Measurements from ENCODE around the gene XXYLT1.

Gene XXYLT1

GRCh38 chr3:195142519-195142918 is 128.4 kb downstream of the XXYLT1 start:
- H3K36me3 ChIP-seq (ENCODE audit: control insufficient read depth, insufficient read depth, low read length): peaks cover 3% of the 10 kb centered on the region

DNA sequence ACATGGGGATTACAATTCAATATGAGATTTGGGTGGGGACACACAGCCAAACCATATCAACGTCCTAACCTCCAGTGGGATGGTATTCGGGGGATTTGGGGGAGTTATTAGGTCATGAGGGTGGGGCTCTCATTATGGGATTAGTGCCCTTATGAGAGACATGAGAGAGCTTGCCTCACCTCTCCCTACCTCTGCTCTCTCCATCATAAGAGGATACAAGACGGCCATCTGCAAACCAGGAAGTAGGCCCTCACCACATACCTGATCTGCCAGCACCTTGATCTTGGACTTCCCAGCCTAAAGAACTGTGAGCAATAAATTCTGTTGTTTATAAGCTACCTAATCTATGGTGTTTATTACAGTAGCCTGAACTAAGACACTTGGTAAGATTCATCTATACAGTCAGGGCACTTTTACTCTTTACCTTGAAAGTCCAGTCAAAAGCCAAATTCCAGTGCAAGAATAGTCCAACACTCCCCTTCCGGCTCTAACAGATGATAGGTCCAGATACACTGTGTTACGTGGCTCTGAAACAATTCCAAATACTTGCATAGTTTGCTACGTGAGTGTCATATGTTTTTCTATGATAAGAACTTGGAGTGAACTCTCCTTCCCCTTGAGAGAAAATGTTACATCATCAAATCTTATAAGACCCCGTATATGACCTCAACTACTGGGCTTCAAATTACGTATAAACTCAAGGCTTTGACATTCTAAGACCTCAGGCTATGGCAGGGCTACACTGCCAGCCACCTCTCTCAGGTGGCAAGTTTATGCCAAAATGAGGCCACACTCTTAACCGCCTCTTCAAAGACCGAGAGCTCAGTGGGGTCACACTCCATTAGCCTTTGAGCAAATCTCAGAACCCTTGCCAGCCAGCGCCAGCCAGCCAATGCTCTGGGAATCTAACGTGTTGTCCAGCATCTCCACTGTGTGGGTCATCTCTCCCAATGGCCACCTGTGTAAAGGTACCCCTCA is 129.9 kb downstream of the XXYLT1 start:
- H3K36me3 ChIP-seq (ENCODE audit: control insufficient read depth, insufficient read depth, low read length): peaks cover 3% of the 10 kb centered on the region
- H3K9me3 ChIP-seq (ENCODE audit: control insufficient read depth, insufficient read depth, low read length): no peaks in the 10 kb centered on the region
- no peak overlapping the region for H3K4me3 ChIP-seq (ENCODE audit: low read depth, low read length)
- H3K27me3 ChIP-seq (ENCODE audit: control insufficient read depth, insufficient read depth, low read length): no peaks in the 10 kb centered on the region
- H3K4me1 ChIP-seq (ENCODE audit: control insufficient read depth, insufficient read depth, low read length): no peaks in the 10 kb centered on the region
- no peak overlapping the region for H3K9ac ChIP-seq (ENCODE audit: low read depth, low read length)

More at GRCh38 chr3:195142519-195142918, 128.4 kb downstream of the XXYLT1 start:
- Histone ChIP-seq H3K9ac (ENCODE audit: low read depth, low read length) (no peak overlapping the region), H3K9me3 (ENCODE audit: control insufficient read depth, insufficient read depth, low read length) (no peaks in the 10 kb centered on the region), H3K4me3 (ENCODE audit: low read depth, low read length) (no peak overlapping the region), H3K27me3 (ENCODE audit: control insufficient read depth, insufficient read depth, low read length) (no peaks in the 10 kb centered on the region), H3K4me1 (ENCODE audit: control insufficient read depth, insufficient read depth, low read length) (no peaks in the 10 kb centered on the region)

DNA sequence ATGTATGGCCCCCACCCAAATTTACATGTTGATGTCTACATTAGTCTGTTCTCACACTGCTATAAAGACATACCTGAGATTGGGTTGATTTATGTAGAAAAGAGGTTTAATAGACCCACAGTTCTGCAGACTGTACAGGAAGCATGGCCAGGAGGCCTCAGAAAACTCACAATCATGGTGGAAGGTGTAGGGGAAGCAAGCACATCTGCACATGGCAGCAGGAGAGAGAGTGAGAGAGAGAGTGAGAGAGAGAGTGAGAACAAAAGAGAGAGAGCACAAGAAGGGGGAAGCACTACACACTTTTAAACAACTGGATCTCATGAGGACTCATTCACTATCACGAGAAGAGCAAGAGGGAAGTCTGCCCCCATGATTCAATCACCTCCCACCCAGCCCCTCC is 130.5 kb downstream of the XXYLT1 start:
- H3K4me1 ChIP-seq (ENCODE audit: control insufficient read depth, insufficient read depth, low read length): no peaks in the 10 kb centered on the region
- no peaks in the 10 kb centered on the region for H3K27me3 ChIP-seq (ENCODE audit: control insufficient read depth, insufficient read depth, low read length)
- no peaks in the 10 kb centered on the region for H3K9me3 ChIP-seq (ENCODE audit: control insufficient read depth, insufficient read depth, low read length)
- no peak overlapping the region for H3K4me3 ChIP-seq (ENCODE audit: low read depth, low read length)
- peaks cover 3% of the 10 kb centered on the region for H3K36me3 ChIP-seq (ENCODE audit: control insufficient read depth, insufficient read depth, low read length)
- H3K9ac ChIP-seq (ENCODE audit: low read depth, low read length): no peak overlapping the region

- Histone ChIP-seq H3K4me1 (ENCODE audit: control insufficient read depth, insufficient read depth, low read length) (no peaks in the 10 kb centered on the region), H3K9ac (ENCODE audit: low read depth, low read length) (no peak overlapping the region), H3K4me3 (ENCODE audit: low read depth, low read length) (no peak overlapping the region), H3K9me3 (ENCODE audit: control insufficient read depth, insufficient read depth, low read length) (no peaks in the 10 kb centered on the region), H3K36me3 (ENCODE audit: control insufficient read depth, insufficient read depth, low read length) (peaks cover 3% of the 10 kb centered on the region), H3K27me3 (ENCODE audit: control insufficient read depth, insufficient read depth, low read length) (no peaks in the 10 kb centered on the region)
Observed at GRCh38 chr3:195139876-195140240, 131.1 kb downstream of the XXYLT1 start.

GRCh38 chr3:195139091-195139875 is 131.7 kb downstream of the XXYLT1 start:
- Histone ChIP-seq H3K27me3 (ENCODE audit: control insufficient read depth, insufficient read depth, low read length) (no peaks in the 10 kb centered on the region), H3K4me3 (ENCODE audit: low read depth, low read length) (no peak overlapping the region), H3K36me3 (ENCODE audit: control insufficient read depth, insufficient read depth, low read length) (peaks cover 3% of the 10 kb centered on the region), H3K4me1 (ENCODE audit: control insufficient read depth, insufficient read depth, low read length) (no peaks in the 10 kb centered on the region), H3K9ac (ENCODE audit: low read depth, low read length) (no peak overlapping the region), H3K9me3 (ENCODE audit: control insufficient read depth, insufficient read depth, low read length) (no peaks in the 10 kb centered on the region)

DNA sequence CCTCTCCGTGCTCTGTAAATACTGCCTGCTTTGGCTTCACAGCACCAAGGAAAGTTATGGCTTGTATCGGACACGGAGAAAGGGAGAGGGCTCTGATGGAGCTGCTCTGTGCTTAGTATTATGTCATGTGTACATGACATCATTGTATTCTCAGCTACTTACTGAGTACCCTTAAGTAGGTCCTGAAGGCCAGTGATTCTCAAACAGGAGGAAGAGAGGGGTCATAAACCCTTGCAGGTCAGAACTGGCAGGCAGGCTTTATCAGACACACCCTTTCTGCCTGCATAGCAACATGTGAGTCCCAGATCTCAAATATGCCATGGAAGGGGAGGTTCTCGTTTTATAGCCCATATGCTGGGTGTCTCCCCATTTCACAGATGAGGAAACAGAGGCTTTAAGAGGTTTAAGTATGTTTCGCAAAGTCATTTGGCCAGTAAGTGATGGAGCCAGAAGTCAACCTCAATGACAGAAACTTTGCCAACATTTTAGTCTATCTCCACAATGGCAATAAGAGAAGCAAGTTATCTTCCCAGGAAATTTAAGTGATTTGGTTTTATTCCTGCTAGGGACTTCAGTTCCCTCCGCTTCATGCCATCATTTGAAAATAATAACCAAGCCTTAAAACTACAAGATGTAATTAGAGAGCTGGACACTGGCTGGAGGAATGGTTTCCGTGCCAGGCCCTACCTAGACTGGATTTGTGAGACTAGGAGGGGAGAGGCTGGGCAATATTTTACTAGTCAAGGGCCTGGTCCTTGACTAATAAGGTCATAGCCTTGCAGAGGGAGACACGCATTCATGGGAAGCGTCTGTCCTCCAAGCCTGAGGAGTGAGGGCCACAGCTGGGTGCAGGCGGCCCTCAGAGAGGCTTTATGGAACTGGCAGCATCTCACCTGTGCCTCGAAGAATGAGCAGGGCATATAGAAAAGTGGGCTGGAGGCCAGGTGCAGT is 133.0 kb downstream of the XXYLT1 start:
- Histone ChIP-seq H3K9ac (ENCODE audit: low read depth, low read length) (no peak overlapping the region), H3K9me3 (ENCODE audit: control insufficient read depth, insufficient read depth, low read length) (no peaks in the 10 kb centered on the region), H3K27me3 (ENCODE audit: control insufficient read depth, insufficient read depth, low read length) (no peaks in the 10 kb centered on the region), H3K4me3 (ENCODE audit: low read depth, low read length) (no peak overlapping the region), H3K4me1 (ENCODE audit: control insufficient read depth, insufficient read depth, low read length) (no peaks in the 10 kb centered on the region), H3K36me3 (ENCODE audit: control insufficient read depth, insufficient read depth, low read length) (peaks cover 3% of the 10 kb centered on the region)

DNA sequence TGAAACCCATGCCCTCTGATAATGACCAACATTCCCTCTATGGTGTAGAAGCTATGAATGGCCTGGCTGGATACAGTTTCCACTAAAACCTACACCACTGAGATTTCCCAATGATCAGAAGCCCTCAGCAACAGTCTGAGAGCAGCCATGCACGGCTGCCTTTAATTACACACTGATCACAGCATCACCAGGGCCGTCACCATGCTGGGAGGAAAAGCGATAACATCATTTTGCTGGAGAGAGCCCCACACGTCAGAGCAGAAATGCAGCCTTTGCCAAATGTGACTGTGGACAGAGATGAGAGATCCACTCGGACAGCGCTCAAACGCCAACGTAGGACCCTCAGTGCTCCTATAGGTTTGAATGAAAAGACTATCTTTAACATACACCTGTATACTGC is 135.0 kb downstream of the XXYLT1 start:
- Histone ChIP-seq H3K4me3 (ENCODE audit: low read depth, low read length) (no peak overlapping the region), H3K9me3 (ENCODE audit: control insufficient read depth, insufficient read depth, low read length) (no peaks in the 10 kb centered on the region), H3K4me1 (ENCODE audit: control insufficient read depth, insufficient read depth, low read length) (no peaks in the 10 kb centered on the region), H3K27me3 (ENCODE audit: control insufficient read depth, insufficient read depth, low read length) (no peaks in the 10 kb centered on the region), H3K36me3 (ENCODE audit: control insufficient read depth, insufficient read depth, low read length) (peaks cover 3% of the 10 kb centered on the region), H3K9ac (ENCODE audit: low read depth, low read length) (no peak overlapping the region)

- Histone ChIP-seq H3K4me1 (ENCODE audit: control insufficient read depth, insufficient read depth, low read length) (no peaks in the 10 kb centered on the region), H3K9me3 (ENCODE audit: control insufficient read depth, insufficient read depth, low read length) (no peaks in the 10 kb centered on the region), H3K27me3 (ENCODE audit: control insufficient read depth, insufficient read depth, low read length) (no peaks in the 10 kb centered on the region), H3K9ac (ENCODE audit: low read depth, low read length) (no peak overlapping the region), H3K36me3 (ENCODE audit: control insufficient read depth, insufficient read depth, low read length) (peaks cover 2% of the 10 kb centered on the region), H3K4me3 (ENCODE audit: low read depth, low read length) (no peak overlapping the region)
Observed at GRCh38 chr3:195134431-195134830, 136.5 kb downstream of the XXYLT1 start.

- Histone ChIP-seq H3K27me3 (ENCODE audit: control insufficient read depth, insufficient read depth, low read length) (no peaks in the 10 kb centered on the region), H3K9ac (ENCODE audit: low read depth, low read length) (no peak overlapping the region), H3K4me3 (ENCODE audit: low read depth, low read length) (no peak overlapping the region), H3K36me3 (ENCODE audit: control insufficient read depth, insufficient read depth, low read length) (no peaks in the 10 kb centered on the region), H3K4me1 (ENCODE audit: control insufficient read depth, insufficient read depth, low read length) (no peaks in the 10 kb centered on the region), H3K9me3 (ENCODE audit: control insufficient read depth, insufficient read depth, low read length) (no peaks in the 10 kb centered on the region)
Observed at GRCh38 chr3:195133462-195133861, 137.5 kb downstream of the XXYLT1 start.

DNA sequence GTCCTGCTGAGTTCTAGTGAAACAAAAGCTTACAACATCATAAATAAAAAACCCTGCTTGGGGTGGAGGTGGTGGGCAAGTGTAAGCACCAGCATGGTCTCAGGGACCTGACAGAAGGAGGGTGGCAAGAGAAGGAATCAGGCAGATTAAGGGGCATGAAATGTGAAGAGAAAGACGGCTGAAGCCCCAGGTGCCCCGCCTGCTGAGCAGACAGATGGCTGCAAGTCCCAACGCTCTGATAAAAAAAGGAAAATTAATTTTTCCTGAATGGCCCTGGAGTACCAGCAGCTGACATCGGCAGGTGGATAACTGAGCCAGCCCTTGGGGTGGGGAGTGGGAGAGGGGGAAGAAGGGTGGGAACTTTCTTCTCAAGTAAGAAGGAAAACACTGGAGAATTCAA is 137.9 kb downstream of the XXYLT1 start:
- H3K4me3 ChIP-seq (ENCODE audit: low read depth, low read length): no peak overlapping the region
- H3K9me3 ChIP-seq (ENCODE audit: control insufficient read depth, insufficient read depth, low read length): no peaks in the 10 kb centered on the region
- H3K4me1 ChIP-seq (ENCODE audit: control insufficient read depth, insufficient read depth, low read length): no peaks in the 10 kb centered on the region
- H3K27me3 ChIP-seq (ENCODE audit: control insufficient read depth, insufficient read depth, low read length): no peaks in the 10 kb centered on the region
- H3K9ac ChIP-seq (ENCODE audit: low read depth, low read length): no peak overlapping the region
- H3K36me3 ChIP-seq (ENCODE audit: control insufficient read depth, insufficient read depth, low read length): no peaks in the 10 kb centered on the region

- Histone ChIP-seq H3K36me3 (ENCODE audit: control insufficient read depth, insufficient read depth, low read length) (no peaks in the 10 kb centered on the region), H3K4me3 (ENCODE audit: low read depth, low read length) (no peak overlapping the region), H3K9me3 (ENCODE audit: control insufficient read depth, insufficient read depth, low read length) (no peaks in the 10 kb centered on the region), H3K4me1 (ENCODE audit: control insufficient read depth, insufficient read depth, low read length) (no peaks in the 10 kb centered on the region), H3K9ac (ENCODE audit: low read depth, low read length) (no peak overlapping the region), H3K27me3 (ENCODE audit: control insufficient read depth, insufficient read depth, low read length) (no peaks in the 10 kb centered on the region)
Observed at GRCh38 chr3:195131176-195131575, 139.8 kb downstream of the XXYLT1 start.

All from iPS-15b (cell line).